Stimulated activated CD8-positive, alpha-beta memory T cell treated with anti-CD3 and anti-CD28 coated beads, Interleukin-12 subunit alpha, Interleukin-12 subunit beta, amount 100 ng/mL, for 1 hour (primary cell): ENCODE data around the gene C11orf98.
A peak's percentile ranks its signal among the peaks of the same experiment; 100 is the strongest.
"Not testable (repeated sequence)": the region's sequence is repeated elsewhere in the genome, so short reads cannot be mapped to it uniquely, and the experiment has no call there.

Experiments used
- DNase-seq: peaks from one replicate; pipeline ENCODE4 v3.0.0-alpha.2; 2020; ENCODE audit warnings: low read depth

The C11orf98 gene

DNA sequence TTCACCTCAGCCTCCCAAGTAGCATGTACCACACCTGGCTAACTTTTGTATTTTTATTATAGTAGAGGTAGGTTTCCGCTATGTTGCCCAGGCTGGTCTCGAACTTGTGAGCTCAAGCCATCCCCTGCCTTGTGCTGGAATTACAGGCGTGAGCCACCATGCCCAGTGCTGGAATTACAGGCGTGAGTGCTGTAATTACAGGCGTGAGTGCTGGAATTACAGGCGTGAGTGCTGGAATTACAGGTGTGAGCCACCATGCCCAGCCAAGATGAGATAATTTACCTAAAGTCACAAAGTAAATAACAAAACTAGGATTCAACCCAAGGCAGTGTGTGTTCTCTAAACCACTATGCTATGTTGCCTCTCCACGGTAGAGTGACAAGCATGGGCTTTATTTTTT is 17.5 kb upstream of the C11orf98 start:
- no peak for DNase-seq

DNA sequence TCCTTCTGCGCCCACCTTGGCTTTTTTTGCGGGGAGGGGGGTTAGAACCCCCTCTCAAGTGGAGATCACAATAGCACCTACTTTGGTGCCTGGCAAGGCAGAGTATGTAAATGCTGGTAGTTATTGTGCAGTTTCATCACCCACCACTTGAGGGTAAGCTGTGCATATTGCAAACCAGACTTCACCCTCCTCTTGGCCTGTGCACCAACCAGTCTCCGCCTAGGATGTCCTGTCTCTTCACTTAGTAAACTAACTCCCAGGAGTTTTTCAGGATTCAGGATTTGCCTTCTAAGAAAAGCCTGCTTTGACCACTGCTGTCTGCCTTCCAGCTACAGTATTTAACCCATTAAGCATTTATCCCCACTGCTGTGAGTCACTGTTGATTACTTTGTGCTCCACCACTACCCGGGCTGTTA is 15.8 kb upstream of the C11orf98 start:
- DNase-seq, result no peak

DNA sequence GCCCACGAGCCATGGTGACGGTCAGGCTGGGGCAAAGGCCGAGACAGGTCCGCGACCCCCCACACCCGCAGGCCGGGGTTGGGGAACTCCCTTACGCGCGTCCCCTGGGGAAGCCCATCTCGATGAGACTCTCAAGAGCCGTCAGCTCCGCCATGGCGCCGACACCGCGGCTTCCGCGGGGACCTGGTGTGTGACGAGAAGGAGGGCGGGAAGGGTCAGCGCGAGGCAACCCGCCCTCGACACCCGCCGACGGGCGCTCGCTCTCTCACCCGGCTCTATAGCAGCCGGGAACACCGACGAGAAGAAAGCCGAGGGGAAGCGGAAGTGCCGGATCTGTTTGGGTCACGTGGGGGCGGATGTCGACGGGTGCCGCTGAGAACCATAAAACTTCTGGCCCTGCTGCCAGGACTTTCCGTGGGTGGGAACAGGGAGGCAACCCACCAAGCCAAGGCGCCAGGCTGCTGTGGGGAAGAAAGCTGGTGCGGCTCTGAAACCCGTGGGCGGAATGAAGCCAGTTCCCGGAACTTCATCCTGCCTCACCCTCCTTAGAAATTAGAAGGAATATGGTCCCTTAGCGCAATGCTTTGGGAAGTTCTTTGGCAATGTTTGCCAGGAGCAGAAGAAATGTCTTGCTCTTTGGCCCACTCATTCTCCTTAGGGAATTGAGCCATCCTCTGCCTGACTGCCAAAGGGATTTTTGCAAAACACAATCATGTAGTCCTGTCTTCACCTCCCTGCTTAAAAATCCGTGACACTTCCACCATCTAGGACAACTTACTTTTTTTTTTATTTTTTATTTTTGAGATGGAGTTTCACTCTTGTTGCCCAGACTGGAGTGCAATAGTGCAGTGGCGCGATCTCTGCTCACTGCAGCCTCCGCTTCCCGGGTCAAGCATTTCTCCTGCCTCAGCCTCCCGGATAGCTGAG is 14.0 kb upstream of the C11orf98 start, which contains the start of gene UBXN1:
UBXN1 (minus strand) TSS at position 304 of the 927 bp plus-strand sequence; CDS start at position 154, 150 bp downstream.
- peak; percentile 70 for DNase-seq

DNA sequence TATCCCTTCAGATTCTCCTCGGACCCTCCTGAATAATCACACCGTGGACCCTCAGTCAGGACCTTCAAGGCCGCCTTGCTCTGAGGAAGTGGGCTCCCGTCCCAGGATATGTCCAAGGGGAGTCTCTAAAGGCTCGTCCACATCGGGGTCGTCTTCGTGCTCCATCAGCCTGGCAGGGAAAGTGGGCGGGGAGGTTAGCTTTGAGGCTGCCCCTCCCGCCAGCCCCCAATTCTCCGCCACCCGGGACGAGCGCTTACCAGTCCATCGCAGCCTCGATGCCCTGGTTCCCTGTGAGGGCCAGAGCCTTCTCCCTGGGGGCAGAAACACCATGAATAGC is 13.4 kb upstream of the C11orf98 start:
- DNase-seq, result no peak

DNA sequence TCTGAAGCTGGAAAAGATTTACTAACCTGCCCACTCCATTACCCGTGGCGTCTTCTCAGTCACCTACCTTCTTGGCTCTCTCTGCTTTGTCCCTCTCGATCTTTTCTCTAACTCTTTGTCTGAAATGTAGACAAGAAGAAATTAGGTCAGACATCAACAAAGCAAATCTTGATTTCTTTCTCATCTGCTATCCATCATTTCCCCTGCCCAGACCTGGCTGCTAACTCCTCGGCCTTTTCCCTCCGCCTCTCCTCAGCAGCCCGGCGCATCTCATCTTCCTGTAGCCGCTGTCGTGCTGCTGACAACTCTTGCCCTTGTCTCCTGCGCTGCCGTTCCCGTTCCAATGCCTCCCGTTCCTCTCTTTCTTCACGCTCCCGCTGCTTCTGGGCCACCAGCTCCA is 12.7 kb upstream of the C11orf98 start:
- DNase-seq, result no peak

DNA sequence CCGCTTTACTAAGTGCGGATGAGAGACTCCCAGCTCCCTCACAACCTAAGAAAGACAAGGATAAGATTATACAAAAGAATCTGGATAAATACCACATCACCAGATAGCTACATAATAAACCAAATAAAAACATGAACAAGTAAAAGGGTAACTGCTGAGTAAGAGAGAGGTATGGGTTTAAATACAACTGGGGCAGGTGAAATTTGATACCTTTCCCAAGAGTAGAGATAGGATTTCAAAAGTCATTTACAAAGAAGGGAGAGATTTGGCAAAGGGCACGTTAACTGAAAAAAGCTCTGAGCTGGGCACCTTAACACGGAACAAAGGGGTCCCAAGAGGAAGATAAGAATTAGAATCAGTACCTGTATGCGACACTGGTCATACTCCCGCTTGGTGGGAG is 12.1 kb upstream of the C11orf98 start:
- no peak for DNase-seq

DNA sequence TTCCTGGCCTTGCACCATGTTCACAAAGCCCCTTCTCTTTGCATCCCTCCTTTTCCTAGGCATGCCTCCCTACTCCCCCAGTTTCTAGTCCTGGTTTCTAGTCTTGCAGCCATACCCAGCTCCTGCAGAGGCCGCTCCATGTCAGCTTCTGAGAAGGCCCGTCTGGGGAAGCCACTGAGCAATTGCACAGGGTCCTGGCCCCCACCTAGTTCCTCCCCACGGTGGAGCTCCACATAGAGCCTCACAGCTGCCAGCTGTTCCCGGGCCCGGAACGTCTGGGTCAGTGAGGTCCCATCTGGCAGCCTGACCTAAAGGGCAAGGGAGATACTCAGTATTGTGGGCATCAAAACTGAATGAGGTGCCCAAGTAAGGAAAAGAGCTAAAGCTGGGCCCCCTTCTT is 11.7 kb upstream of the C11orf98 start:
- DNase-seq, result no peak

DNA sequence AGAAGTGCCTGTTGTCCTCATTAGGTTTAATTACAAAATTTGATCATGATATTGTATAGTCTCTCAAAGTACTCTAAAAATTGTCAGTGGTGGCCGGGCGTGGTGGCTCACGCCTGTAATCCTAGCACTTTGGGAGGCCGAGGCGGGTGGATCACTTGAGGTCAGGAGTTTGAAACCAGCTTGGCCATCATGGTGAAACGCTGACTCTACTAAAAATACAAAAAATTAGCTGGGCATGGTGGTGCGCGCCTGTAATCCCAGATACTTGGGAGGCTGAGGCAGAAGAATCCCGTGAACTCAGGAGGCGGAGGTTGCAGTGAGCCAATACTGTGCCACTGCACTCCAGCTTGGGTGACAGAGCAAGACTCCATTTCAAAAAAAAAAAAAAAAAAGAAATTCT is 10.4 kb upstream of the C11orf98 start:
- DNase-seq, result not testable (repeated sequence)

DNA sequence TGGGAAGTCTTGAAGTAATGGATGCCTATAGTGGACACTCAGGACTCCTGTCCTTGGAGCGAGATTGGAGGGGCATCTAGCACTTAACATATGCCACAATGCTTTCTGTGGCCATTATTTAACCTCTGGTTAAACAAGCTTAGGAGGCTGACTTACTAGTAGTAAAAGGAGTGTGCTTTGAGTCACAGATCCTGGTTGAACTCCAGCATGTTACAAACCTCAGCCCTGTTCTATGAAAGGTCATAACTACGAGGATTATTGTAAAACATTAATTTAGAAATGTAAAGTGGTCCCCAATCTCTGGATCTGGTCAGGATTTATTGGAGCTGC is 8.2 kb upstream of the C11orf98 start:
- no peak for DNase-seq

DNA sequence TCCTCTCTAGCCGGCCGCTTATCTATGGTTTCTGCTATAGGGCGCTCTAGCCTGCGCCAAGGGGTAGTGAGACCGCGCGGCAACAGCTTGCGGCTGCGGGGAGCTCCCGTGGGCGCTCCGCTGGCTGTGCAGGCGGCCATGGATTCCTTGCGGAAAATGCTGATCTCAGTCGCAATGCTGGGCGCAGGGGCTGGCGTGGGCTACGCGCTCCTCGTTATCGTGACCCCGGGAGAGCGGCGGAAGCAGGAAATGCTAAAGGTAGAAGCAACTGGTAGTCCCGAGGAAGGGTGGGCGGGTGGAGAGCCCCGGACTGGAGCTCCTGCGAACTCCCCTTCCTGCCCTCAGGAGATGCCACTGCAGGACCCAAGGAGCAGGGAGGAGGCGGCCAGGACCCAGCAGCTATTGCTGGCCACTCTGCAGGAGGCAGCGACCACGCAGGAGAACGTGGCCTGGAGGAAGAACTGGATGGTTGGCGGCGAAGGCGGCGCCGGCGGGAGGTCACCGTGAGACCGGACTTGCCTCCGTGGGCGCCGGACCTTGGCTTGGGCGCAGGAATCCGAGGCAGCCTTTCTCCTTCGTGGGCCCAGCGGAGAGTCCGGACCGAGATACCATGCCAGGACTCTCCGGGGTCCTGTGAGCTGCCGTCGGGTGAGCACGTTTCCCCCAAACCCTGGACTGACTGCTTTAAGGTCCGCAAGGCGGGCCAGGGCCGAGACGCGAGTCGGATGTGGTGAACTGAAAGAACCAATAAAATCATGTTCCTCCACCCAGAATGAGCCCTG is 6.8 kb upstream of the C11orf98 start, which contains the start of the genes LBHD1 and UQCC3:
LBHD1 (minus strand) TSS at position 660 of the 782 bp plus-strand sequence. CDS start 2,236 bp downstream, outside the sequence.
UQCC3 (plus strand) TSS at position 66 of the 782 bp plus-strand sequence; CDS start at position 139, 73 bp downstream.
- peak; percentile 53 for DNase-seq

DNA sequence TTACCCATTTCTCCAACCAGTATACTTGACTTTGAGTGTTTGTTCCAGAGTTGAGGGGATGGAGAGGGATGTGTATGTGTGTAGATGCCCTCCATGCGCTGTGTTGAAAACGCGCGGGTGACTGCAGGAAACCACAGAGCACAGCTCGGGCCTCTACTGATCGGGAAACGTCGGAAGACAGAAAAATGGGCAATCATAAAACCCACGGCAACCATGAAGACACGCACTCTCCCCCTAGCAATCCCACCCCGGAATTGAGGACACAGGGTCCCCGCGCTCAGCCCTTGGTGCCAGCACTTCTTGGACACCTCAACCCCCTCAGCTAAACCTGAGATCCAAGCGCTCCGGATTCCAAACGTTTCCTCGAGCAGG is 6.2 kb upstream of the C11orf98 start:
- DNase-seq, result no peak

DNA sequence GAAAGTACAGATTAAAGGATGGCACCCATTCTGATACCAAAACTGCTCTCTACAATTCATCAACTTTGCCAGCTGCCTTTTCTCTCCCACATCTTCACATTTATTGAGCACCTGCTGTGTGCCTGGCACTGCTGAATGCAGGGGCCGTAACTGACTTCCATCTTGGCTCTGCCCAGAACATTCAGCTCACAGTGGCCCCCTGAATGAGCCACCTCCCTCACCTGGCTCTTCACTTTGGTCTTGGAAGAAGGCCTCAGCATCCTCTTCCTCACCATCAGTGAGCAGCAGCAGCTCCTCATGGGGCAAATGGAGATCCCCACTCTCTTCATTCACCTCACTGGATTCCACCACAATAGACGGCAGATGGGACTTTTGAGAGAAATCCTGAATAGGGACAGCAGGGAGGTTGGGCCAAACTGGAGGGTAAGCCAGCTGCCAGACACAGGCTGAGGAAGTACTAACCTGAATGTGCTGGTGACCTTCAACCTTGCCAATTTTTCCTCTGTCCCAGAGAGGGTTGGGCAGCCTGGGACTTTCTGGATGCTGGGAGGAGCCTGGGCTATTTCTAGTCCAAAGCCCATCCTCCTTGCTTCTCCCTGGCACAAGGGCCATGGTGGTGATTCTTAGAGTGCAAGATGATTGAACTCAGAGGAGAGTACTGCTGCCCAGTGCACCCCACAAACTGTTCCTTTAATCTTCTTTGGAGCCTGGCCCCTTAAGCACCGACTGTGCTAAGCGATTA is 4.6 kb upstream of the C11orf98 start:
- no peak for DNase-seq

DNA sequence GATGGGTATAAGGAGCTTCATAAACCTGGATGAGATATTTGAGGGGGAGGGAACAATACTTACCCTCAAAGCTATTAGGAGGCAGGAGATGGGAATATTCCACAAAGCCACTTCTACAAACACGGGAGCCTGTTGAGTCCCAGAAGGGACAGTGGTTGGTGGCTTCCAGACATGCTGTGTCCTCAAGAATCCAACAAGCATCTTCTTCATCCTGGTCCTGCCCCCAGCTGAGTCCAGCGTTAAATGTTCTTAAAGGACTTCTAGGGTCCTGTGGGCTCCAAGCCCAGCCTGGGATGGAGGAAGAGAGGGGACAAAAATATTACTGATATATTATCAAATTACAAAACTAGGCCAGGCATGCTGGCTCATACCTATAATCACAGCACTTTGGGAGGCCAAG is 2.5 kb upstream of the C11orf98 start:
- no peak for DNase-seq

DNA sequence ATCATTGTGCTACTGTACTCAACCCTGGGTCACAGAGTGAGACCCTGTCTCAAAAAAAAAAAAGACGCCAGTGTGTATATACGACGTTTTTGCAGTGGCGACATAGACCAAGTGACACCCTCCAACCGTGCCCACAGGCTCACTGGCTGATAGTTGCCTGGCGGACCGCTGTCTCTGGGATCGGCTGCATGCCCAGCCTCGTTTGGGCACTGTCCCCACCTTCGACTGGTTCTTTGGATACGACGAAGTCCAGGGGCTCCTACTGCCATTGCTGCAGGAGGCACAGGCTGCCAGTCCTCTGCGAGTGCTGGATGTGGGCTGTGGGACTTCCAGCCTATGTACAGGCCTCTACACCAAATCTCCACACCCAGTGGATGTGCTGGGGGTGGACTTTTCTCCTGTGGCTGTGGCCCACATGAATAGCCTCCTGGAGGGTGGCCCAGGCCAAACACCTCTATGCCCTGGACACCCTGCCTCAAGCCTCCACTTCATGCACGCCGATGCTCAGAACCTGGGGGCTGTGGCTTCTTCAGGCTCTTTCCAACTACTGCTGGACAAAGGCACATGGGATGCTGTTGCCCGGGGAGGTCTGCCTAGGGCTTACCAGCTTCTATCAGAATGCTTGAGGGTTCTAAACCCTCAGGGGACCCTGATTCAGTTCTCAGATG is 1.4 kb upstream of the C11orf98 start:
- DNase-seq, result no peak

DNA sequence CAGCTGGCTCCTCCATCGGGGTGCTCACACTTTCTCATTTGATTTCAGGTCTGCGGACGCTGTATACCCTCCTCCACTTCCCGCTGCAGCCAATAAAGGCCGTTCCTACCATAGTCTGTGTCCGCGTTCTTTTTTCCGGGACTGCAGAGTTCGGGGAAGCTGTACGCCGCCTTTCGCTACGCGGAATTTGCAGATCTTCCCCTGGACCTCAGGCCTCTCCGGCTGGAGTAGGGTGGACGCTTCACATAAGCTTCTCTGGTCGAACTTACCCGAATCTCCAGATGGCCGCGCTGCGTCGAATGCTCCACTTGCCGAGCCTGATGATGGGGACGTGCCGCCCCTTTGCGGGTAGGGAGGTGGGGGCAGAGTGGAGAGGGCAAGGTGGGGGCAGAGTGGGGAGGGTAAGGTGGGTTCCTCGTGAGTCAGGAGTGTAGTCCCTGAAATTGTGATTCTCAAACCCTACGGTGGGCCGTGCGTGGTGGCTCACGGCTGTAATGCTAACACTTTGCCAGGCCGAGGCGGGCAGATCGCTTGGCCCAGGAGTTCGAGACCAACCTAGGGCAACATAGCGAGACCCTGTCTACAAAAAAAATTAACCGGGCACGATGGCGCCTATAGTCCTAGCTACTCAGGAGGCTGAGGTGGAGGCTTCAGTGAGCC is 719 bp upstream of the C11orf98 start:
- peak; percentile 49 for DNase-seq

DNA sequence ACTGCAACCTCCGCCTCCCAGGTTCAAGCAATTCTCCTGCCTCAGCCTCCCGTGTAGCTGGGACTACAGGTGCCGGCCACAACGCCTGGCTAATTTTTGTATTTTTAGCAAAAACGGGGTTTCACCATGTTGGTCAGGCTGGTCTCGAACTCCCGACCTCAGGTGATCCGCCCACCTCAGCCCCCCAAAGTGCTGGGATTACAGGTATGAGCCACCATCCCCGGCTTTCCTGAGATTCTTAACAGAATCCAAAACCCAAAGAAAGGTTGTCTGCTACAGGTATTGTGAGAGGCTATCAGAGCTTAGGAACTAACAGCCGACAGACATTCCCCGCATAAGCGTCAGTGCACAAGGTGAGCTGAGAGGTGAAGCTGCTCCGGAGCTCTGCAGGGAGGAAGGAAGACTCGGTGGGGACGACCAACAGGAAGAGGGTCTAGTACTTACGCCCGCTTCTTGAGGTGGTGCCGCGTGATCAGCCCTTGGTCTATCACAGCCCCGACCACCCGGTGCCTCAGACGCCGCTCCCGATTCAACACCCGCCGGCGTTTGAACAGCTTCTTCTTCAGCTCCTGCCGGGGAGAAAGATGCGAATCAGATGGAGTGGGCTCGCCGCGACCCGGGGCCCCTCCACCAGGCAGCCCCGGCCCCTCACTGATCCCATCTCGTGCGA is 470 bp downstream of the C11orf98 start:
- DNase-seq, result peak; percentile 25

DNA sequence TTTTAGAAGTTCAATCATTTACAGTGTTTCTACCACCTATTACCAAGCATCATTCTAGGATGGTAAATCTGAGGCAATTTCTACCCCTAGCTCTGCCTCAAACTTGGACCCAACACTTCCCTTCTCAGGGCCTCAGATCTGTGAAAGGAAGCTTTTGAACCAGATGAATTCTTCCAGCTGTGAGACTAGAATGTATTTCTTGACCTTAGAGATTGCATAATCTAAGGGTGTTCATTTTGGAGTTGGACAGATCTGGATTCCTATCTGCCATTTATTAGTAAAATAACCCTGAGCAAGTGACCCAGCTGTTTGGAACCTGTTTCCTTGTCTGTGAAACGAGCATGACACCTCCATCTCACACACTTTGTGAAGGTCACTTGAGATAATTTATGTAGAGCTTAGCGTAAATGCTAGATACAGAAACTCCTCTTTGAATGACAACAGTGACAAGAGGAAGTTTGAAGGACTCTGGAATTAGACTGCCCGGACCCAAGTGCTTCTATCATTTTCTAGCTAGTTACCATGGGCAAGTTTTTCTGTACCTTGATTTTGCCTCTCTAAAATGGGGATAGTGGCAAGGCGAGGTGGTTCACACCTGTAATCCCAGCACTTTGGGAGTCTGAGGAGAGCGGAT is 8.1 kb downstream of the C11orf98 start:
- no peak for DNase-seq

DNA sequence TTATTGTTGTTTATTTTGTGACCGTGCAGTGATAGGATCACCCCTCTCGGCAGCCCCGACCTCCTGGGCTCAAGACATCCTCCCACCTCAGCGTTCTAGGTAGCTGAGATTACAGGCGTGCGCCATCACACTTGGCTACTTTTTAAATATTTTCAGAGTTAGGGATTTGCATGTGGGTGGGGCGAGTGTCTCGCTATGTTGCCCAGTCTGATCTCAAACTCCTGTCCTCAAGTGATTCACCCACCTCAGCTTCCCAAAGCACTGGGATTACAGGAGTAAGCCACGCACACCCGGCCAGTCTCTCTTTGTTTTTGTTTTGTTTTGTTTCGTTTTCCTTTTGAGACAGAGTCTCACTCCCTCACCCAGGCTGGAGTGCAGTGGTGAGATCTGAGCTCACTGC is 10.7 kb downstream of the C11orf98 start:
- no peak for DNase-seq

DNA sequence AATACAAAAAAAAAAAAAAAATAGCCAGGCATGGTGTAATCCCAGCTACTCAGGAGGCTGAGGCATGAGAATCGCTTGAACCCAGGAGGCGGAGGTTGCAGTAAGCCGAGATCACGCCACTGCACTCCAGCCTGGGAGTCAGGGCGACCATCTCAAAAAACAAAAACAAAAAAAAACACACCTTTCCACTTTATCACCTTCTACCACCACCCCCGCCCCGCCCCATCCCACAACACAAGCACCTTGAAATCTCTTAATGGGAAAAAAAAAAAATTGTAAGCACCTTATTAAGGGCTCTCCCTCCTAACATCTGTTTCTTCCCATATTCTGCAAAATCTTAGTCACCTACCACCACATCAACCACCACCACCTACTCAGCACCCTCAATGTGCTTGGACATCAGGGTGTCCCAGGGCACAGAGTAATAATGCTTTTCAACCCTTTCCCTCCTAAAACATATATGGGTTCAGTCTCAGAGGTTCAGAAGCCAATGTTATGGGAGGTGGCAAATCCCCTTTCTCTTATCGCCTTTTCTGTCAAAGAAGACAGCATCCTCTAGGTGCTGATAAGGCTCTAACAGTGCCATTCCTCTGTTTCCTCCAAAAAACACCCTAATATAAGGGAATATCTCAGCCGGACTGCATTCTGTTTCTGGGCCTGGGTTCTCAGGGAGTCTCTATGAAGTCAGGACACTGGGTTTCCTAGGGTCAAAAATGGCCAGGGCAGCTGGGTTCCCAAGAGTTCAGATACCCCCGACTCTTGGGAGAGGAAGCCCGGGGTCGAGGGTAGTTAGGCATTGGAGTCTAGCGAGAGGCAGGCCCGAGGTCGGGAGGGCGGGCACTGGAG is 12.6 kb downstream of the C11orf98 start:
- no peak for DNase-seq
